ENCODE measurements around the gene GART.

- TF ChIP-seq GATA3 (IDR thresholded peaks at IDR 0.05; ENCODE audit: low read depth, low read length): no peak
- no peak for TF ChIP-seq GATA2 (IDR thresholded peaks at IDR 0.05; ENCODE audit: low read depth, low read length)
Observed at GRCh38 chr21:33487996-33488395, 53.9 kb downstream of the GART start.

Measured in SH-SY5Y (cell line).